Sigmoid colon (tissue), 4 donors: Measurements from ENCODE around the gene GTF2I.

ENCODE experiments used
- EP300 ChIP-seq, 4 donors: sonication (generic); formaldehyde crosslinking; IDR thresholded peaks; one replicate each; pipeline ENCODE4 v1.6.1; 2017; ENCODE audit warnings: antibody characterized with exemption in 4 of 4
- POLR2A ChIP-seq, 2 donors: fragments of 450-650 bp; IDR thresholded peaks; one replicate each; pipeline ENCODE4 v1.6.1; 2016; ENCODE audit warnings: antibody characterized with exemption in 2 of 2, mild to moderate bottlenecking in 2 of 2, moderate library complexity in 2 of 2
- POLR2AphosphoS5 ChIP-seq, 4 donors: sonication (generic); formaldehyde crosslinking; IDR thresholded peaks; one replicate each; pipeline ENCODE4 v1.6.1; 2017; ENCODE audit warnings: antibody characterized with exemption in 4 of 4
- TF ChIP-seq, protein P1 (sequence below), 4 experiments: fragments of 450-650 bp in 3 of 4; fragments of 200-600 bp in 1 of 4; IDR thresholded peaks; one replicate each; pipeline ENCODE4 v1.5.1; 2016 to 2019; ENCODE audit warnings: antibody characterized with exemption in 4 of 4, mild to moderate bottlenecking in 3 of 4, moderate library complexity in 2 of 4

DNA sequence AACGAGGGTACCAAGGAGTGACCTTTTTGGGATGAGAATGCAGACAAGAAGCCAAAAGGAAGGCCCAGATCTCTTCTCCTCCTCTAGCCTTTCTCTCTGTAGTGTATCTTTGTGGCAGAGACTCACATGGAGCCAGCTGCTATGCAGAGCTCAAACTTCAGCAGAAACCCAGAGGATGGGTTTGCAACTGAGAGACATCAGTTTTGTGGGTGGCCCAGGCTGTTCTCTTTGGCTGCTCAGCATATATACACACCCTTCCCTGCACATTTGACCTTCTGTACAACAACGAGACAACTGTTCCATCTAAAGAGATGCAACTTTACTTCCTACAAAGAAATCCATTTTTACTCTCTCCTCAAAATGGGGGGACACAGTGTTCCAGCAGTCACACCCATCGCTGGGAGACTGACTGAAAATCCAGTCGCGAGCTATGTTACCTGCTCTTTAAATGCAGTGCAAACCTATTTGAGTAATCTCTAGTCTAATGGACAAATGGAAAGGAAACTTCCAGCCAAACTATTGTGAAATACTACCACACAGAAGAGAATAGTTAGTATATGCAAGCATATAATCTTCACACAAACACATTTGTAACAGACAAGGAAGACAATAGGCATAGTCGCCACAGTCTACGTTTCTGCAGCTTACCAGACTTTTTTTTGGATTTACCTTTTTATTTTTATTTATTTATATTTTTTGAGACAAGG is 51.2 kb downstream of the GTF2I start:
- TF ChIP-seq, protein P1, sequence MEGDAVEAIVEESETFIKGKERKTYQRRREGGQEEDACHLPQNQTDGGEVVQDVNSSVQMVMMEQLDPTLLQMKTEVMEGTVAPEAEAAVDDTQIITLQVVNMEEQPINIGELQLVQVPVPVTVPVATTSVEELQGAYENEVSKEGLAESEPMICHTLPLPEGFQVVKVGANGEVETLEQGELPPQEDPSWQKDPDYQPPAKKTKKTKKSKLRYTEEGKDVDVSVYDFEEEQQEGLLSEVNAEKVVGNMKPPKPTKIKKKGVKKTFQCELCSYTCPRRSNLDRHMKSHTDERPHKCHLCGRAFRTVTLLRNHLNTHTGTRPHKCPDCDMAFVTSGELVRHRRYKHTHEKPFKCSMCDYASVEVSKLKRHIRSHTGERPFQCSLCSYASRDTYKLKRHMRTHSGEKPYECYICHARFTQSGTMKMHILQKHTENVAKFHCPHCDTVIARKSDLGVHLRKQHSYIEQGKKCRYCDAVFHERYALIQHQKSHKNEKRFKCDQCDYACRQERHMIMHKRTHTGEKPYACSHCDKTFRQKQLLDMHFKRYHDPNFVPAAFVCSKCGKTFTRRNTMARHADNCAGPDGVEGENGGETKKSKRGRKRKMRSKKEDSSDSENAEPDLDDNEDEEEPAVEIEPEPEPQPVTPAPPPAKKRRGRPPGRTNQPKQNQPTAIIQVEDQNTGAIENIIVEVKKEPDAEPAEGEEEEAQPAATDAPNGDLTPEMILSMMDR (IDR thresholded peaks at IDR 0.05): no peak
- TF ChIP-seq POLR2AphosphoS5 (IDR thresholded peaks at IDR 0.05): no peak
- no peak for TF ChIP-seq POLR2A (IDR thresholded peaks at IDR 0.05)
- no peak for TF ChIP-seq EP300 (IDR thresholded peaks at IDR 0.05)
